ENCODE results near the gene ZNF337. TPM values are rescaled to one million over a fixed set of nuclear protein-coding genes. Genes with fewer than 3 reads are reported as not detected.
"Not testable (repeated sequence)": the region's sequence is repeated elsewhere in the genome, so short reads cannot be mapped to it uniquely, and the experiment has no call there.

Gene ZNF337
- total RNA-seq, 3 donors from 2014 or later, result 16.3 to 25.9 (median 20.0) TPM

- H3K27me3 ChIP-seq, result no peaks in the 10 kb centered on the region
- H3K4me3 ChIP-seq, result no peak overlapping the region
- DNase-seq (ENCODE audit: low spot score in 2 of 2), result no peak
- H3K4me1 ChIP-seq, result no peaks in the 10 kb centered on the region
- H3K27ac ChIP-seq, result no peak overlapping the region
- H3K9me3 ChIP-seq, result no peaks in the 10 kb centered on the region
- intact Hi-C loops (cut with DNase I; ENCODE audit: low total_unique reads), result no loop called here
- no peaks in the 10 kb centered on the region for H3K36me3 ChIP-seq
- TF ChIP-seq, protein P1, sequence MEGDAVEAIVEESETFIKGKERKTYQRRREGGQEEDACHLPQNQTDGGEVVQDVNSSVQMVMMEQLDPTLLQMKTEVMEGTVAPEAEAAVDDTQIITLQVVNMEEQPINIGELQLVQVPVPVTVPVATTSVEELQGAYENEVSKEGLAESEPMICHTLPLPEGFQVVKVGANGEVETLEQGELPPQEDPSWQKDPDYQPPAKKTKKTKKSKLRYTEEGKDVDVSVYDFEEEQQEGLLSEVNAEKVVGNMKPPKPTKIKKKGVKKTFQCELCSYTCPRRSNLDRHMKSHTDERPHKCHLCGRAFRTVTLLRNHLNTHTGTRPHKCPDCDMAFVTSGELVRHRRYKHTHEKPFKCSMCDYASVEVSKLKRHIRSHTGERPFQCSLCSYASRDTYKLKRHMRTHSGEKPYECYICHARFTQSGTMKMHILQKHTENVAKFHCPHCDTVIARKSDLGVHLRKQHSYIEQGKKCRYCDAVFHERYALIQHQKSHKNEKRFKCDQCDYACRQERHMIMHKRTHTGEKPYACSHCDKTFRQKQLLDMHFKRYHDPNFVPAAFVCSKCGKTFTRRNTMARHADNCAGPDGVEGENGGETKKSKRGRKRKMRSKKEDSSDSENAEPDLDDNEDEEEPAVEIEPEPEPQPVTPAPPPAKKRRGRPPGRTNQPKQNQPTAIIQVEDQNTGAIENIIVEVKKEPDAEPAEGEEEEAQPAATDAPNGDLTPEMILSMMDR (IDR thresholded peaks at IDR 0.05), result no peak
- TF ChIP-seq POLR2A (IDR thresholded peaks at IDR 0.05), result no peak
- TF ChIP-seq POLR2AphosphoS5 (IDR thresholded peaks at IDR 0.05), result no peak
These were observed 11.2 kb downstream of the ZNF337 start for GRCh38 chr20:25685276-25686080.

DNA sequence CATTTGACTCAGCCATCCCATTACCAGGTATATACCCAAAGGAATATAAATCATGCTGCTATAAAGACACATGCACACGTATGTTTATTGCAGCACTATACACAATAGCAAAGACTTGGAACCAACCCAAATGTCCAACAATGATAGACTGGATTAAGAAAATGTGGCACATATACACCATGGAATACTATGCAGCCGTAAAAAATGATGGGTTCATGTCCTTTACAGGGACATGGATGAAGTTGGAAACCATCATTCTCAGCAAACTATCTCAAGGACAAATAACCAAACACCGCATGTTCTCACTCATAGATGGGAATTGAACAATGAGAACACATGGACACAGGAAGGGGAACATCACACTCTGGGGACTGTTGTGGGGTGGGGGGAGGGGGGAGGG lies 12.8 kb downstream of the ZNF337 start:
- H3K27me3 ChIP-seq; H3K4me1 ChIP-seq; H3K27ac ChIP-seq; DNase-seq (ENCODE audit: low spot score in 2 of 2); intact Hi-C loops (cut with DNase I; ENCODE audit: low total_unique reads); H3K36me3 ChIP-seq; H3K9me3 ChIP-seq; H3K4me3 ChIP-seq: not testable (repeated sequence)

GRCh38 chr20:25683050-25683449 lies 13.6 kb downstream of the ZNF337 start:
- no peak overlapping the region for H3K4me3 ChIP-seq
- H3K9me3 ChIP-seq, result no peaks in the 10 kb centered on the region
- DNase-seq (ENCODE audit: low spot score in 2 of 2), result no peak
- H3K27ac ChIP-seq, result no peak overlapping the region
- no peaks in the 10 kb centered on the region for H3K4me1 ChIP-seq
- TF ChIP-seq POLR2AphosphoS5 (IDR thresholded peaks at IDR 0.05), result no peak
- H3K27me3 ChIP-seq, result no peaks in the 10 kb centered on the region
- H3K36me3 ChIP-seq, result no peaks in the 10 kb centered on the region
- intact Hi-C loops (cut with DNase I; ENCODE audit: low total_unique reads), result no loop called here

- intact Hi-C loops (cut with DNase I; ENCODE audit: low total_unique reads), result no loop called here
- Histone ChIP-seq H3K27ac (no peak overlapping the region), H3K4me3 (no peak overlapping the region), H3K9me3 (no peaks in the 10 kb centered on the region), H3K4me1 (no peaks in the 10 kb centered on the region), H3K27me3 (no peaks in the 10 kb centered on the region), H3K36me3 (peaks cover 7% of the 10 kb centered on the region)
- TF ChIP-seq POLR2AphosphoS5 (IDR thresholded peaks at IDR 0.05) (no peak), POLR2A (IDR thresholded peaks at IDR 0.05) (no peak)
- TF ChIP-seq, protein P1 (IDR thresholded peaks at IDR 0.05), result no peak
- DNase-seq (ENCODE audit: low spot score in 2 of 2), result no peak
These were observed 20.4 kb downstream of the ZNF337 start for GRCh38 chr20:25676164-25676809.

DNA sequence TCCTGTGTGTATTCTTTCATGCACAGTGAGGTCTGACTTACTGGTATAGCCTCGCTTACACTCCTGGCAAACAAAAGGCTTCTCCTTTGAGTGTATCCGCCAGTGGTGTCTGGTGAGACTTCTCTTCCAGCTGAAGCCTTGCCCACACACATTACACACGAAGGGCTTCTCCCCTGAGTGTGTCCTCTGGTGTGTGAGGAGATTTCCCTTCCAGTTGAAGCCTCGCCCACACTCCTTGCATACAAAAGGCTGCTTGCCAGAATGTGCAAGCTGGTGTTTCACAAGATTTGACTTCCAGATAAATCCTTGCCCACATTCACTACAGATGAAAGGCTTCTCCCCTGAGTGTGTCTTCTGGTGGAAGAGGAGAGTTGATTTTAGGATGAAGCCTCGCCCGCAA lies 21.5 kb downstream of the ZNF337 start:
- Histone ChIP-seq H3K9me3 (no peaks in the 10 kb centered on the region), H3K4me3 (no peak overlapping the region), H3K4me1 (no peaks in the 10 kb centered on the region), H3K36me3 (peaks cover 7% of the 10 kb centered on the region), H3K27me3 (no peaks in the 10 kb centered on the region), H3K27ac (no peak overlapping the region)
- intact Hi-C loops (cut with DNase I; ENCODE audit: low total_unique reads), result no loop called here
- no peak for DNase-seq (ENCODE audit: low spot score in 2 of 2)
- TF ChIP-seq POLR2AphosphoS5 (IDR thresholded peaks at IDR 0.05), result no peak
- TF ChIP-seq POLR2A (IDR thresholded peaks at IDR 0.05), result no peak
- TF ChIP-seq, protein P1 (IDR thresholded peaks at IDR 0.05), result no peak

GRCh38 chr20:25672659-25673235 lies 23.9 kb downstream of the ZNF337 start:
- peaks cover 7% of the 10 kb centered on the region for H3K36me3 ChIP-seq
- intact Hi-C loops (cut with DNase I; ENCODE audit: low total_unique reads), result no loop called here
- no peak overlapping the region for H3K4me3 ChIP-seq
- TF ChIP-seq, protein P1 (IDR thresholded peaks at IDR 0.05), result no peak
- TF ChIP-seq POLR2AphosphoS5 (IDR thresholded peaks at IDR 0.05), result no peak
- TF ChIP-seq POLR2A (IDR thresholded peaks at IDR 0.05), result no peak
- H3K9me3 ChIP-seq, result no peaks in the 10 kb centered on the region
- no peak for DNase-seq (ENCODE audit: low spot score in 2 of 2)
- no peak overlapping the region for H3K27ac ChIP-seq
- H3K4me1 ChIP-seq, result no peaks in the 10 kb centered on the region
- no peaks in the 10 kb centered on the region for H3K27me3 ChIP-seq
